Peyer's patch (tissue), 4 donors: ENCODE results near the gene INSRR. TPM values are rescaled to one million over a fixed set of nuclear protein-coding genes. Genes with fewer than 3 reads are reported as not detected.

Experiments used
- DNase-seq, 3 donors: peaks; one replicate each; pipeline ENCODE4 v3.0.0-alpha.2; 2017 to 2019
- H3K27ac ChIP-seq, 4 donors: fragments of 200-600 bp; sonication (generic); one replicate each; pipeline ENCODE4 v1.5.1; 2016 to 2019
- H3K27me3 ChIP-seq, 2 donors: fragments of 200-600 bp; sonication (generic); one replicate each; pipeline ENCODE4 v1.5.1; 2019
- H3K36me3 ChIP-seq, 3 donors: fragments of 200-600 bp; sonication (generic); one replicate each; pipeline ENCODE4 v1.5.1; 2016 to 2019
- H3K4me1 ChIP-seq, 4 donors: fragments of 200-600 bp; sonication (generic); one replicate each; pipeline ENCODE4 v1.5.1; 2016 to 2019
- H3K4me3 ChIP-seq, 4 donors: fragments of 200-600 bp; sonication (generic); 1 replicate in 3 of 4; 2 replicates in 1 of 4; pipeline ENCODE4 v1.5.1; 2016 to 2019; ENCODE audit warnings: mild to moderate bottlenecking in 1 of 4
- H3K9me3 ChIP-seq, 4 donors: fragments of 200-600 bp; sonication (generic); one replicate each; pipeline ENCODE4 v1.5.1; 2016 to 2019; ENCODE audit warnings: mild to moderate bottlenecking in 1 of 4
- CTCF ChIP-seq, 6 experiments: fragments of 450-650 bp in 4 of 6; fragments of 200-600 bp in 2 of 6; sonication (generic) in 1 of 6; IDR thresholded peaks; one replicate each; pipeline ENCODE4 v1.5.1; 2017 to 2019; ENCODE audit warnings: antibody characterized with exemption in 6 of 6, mild to moderate bottlenecking in 3 of 6, moderate library complexity in 1 of 6
- POLR2A ChIP-seq, 2 donors: fragments of 450-650 bp; IDR thresholded peaks; one replicate each; pipeline ENCODE4 v1.5.1; 2017; ENCODE audit warnings: antibody characterized with exemption in 2 of 2, mild to moderate bottlenecking in 2 of 2, moderate library complexity in 2 of 2
- total RNA-seq, 4 donors: library from RNA; depleted of rRNA; stranded (reverse); fragments of >200 nt; gene quantifications; one replicate each; pipeline ENCODE4 v1.1.0, GENCODE V29; 2016

The INSRR gene
- total RNA-seq, 4 donors from 2014 or later = not detected

GRCh38 chr1:156885880-156886355 lies 27.0 kb upstream of the INSRR start:
- Histone ChIP-seq H3K36me3 (no peaks in the 10 kb centered on the region), H3K27me3 (no peaks in the 10 kb centered on the region), H3K4me3 (no peak overlapping the region), H3K9me3 (no peaks in the 10 kb centered on the region), H3K4me1 (no peaks in the 10 kb centered on the region), H3K27ac (no peak overlapping the region)
- TF ChIP-seq POLR2A (IDR thresholded peaks at IDR 0.05) = no peak
- TF ChIP-seq CTCF (IDR thresholded peaks at IDR 0.05) = no peak
- no peak for DNase-seq

- Histone ChIP-seq H3K9me3 (no peaks in the 10 kb centered on the region), H3K4me1 (no peaks in the 10 kb centered on the region), H3K27ac (no peak overlapping the region), H3K4me3 (no peak overlapping the region), H3K27me3 (no peaks in the 10 kb centered on the region), H3K36me3 (no peaks in the 10 kb centered on the region)
- DNase-seq = no peak
- TF ChIP-seq CTCF (IDR thresholded peaks at IDR 0.05) = no peak
These were observed 26.4 kb upstream of the INSRR start for GRCh38 chr1:156885314-156885713.

DNA sequence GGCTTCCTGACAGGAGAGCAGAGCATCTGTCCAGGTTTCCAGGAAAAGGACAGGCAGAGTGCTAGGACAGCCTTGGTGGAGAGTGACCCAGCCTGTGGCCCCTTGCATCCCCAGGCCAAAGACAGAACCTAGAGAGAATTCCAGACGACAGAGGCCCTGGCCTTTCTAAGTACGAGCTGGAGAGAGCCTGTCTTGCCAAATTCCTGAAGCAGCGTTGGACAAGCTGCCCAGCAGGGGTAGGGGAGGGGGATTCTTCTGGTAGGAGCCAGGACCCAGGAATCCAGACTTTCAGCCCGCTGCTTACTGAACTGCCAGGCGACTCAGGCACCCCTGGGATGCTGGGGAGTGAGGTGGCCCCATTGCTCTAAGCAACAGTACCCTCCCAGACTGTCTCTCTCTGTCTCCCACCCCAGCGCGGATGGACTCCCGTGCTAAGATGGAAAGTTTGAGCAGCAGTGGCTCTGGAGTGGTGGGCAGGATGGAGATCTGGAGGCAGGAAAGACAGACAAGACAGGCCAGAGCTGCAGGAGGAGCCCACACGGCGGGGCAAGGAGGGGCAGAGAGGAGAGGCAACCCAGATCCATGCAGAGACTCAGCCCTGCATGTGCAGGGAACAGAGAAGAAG lies 25.8 kb upstream of the INSRR start:
- Histone ChIP-seq H3K27me3 (no peaks in the 10 kb centered on the region), H3K9me3 (no peaks in the 10 kb centered on the region), H3K36me3 (no peaks in the 10 kb centered on the region), H3K4me1 (no peaks in the 10 kb centered on the region), H3K4me3 (no peak overlapping the region), H3K27ac (no peak overlapping the region)
- TF ChIP-seq POLR2A (IDR thresholded peaks at IDR 0.05) = no peak
- TF ChIP-seq CTCF (IDR thresholded peaks at IDR 0.05) = no peak
- DNase-seq = no peak

- Histone ChIP-seq H3K4me3 (no peak overlapping the region), H3K9me3 (no peaks in the 10 kb centered on the region), H3K36me3 (no peaks in the 10 kb centered on the region), H3K4me1 (no peaks in the 10 kb centered on the region), H3K27ac (no peak overlapping the region), H3K27me3 (no peaks in the 10 kb centered on the region)
- no peak for TF ChIP-seq POLR2A (IDR thresholded peaks at IDR 0.05)
- no peak for TF ChIP-seq CTCF (IDR thresholded peaks at IDR 0.05)
- no peak for DNase-seq
These were observed 25.0 kb upstream of the INSRR start for GRCh38 chr1:156883919-156884318.

DNA sequence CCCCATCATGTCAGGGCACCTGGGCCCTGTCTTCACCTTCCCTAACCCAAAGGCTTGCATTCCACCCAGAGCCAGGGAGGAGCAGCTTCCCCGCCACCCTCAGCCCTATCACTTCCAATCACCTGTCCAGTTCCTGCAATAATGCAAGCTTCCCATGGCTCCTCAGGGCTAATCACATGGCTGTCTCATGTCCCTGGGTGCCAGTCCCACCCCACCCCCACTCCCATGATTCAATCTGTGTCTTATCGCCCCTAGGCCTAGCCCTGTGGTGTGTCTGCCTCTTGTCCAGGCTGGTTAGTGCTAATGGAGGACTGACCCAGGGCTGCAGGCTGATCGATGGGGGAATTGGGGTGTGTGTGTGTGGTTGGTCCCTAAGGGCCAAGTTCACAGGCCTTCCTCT lies 23.6 kb upstream of the INSRR start:
- Histone ChIP-seq H3K27me3 (no peaks in the 10 kb centered on the region), H3K27ac (no peak overlapping the region), H3K36me3 (no peaks in the 10 kb centered on the region), H3K4me1 (no peaks in the 10 kb centered on the region), H3K9me3 (no peaks in the 10 kb centered on the region), H3K4me3 (no peak overlapping the region)
- TF ChIP-seq CTCF (IDR thresholded peaks at IDR 0.05) = no peak
- DNase-seq = no peak

DNA sequence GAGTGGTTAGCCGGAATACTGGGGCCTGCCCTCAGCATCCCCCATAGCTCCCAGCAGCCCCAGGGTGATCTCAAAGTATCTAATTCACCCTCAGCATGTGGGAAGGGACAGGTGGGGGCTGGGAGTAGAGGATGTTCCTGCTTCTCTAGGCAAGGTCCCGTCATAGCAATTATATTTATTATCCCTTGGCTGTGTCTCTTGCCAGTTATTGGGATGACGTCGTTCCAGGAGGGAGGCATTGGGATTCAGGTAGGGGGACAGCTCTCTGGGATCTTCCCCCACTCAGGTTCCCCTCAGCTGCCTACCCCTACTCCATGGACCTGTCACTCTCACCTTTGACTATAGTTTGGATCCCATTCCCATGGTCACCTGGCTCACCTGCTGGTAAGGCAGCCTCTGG lies 22.7 kb upstream of the INSRR start:
- H3K4me3 ChIP-seq = no peak overlapping the region
- DNase-seq = no peak
- no peaks in the 10 kb centered on the region for H3K9me3 ChIP-seq
- H3K27me3 ChIP-seq = no peaks in the 10 kb centered on the region
- TF ChIP-seq POLR2A (IDR thresholded peaks at IDR 0.05) (no peak), CTCF (IDR thresholded peaks at IDR 0.05) (no peak)
- no peaks in the 10 kb centered on the region for H3K4me1 ChIP-seq
- H3K27ac ChIP-seq = no peak overlapping the region
- no peaks in the 10 kb centered on the region for H3K36me3 ChIP-seq
